Astrocyte (in vitro differentiated cells and primary cell): ENCODE data around the gene RYR2. TPM values are rescaled to one million over a fixed set of nuclear protein-coding genes. Genes with fewer than 3 reads are reported as not detected.

Source experiments
- DNase-seq: peaks from one replicate; pipeline ENCODE4 v3.0.0-alpha.2; 2010; ENCODE audit warnings: low read depth
- FAIRE-seq: peaks from 2 replicates; lab custom pipeline; 2011; peaks lifted over from hg19 to GRCh38; lab: Jason Lieb, UNC
- H2AFZ ChIP-seq: 2 replicates; pipeline ENCODE4 v1.6.0; 2012; ENCODE audit warnings: low read depth, low read length, inconsistent platforms
- H3K27ac ChIP-seq: 2 replicates; pipeline ENCODE4 v1.5.1; 2011; ENCODE audit warnings: low read depth, low read length, inconsistent platforms
- H3K27me3 ChIP-seq: 2 replicates; pipeline ENCODE4 v1.6.0; 2011; ENCODE audit warnings: low read length, inconsistent platforms; ENCODE audit not compliant: insufficient read depth
- H3K36me3 ChIP-seq: 2 replicates; pipeline ENCODE4 v1.5.1; 2011; ENCODE audit warnings: low read length, inconsistent platforms; ENCODE audit not compliant: insufficient read depth
- H3K4me1 ChIP-seq: 2 replicates; pipeline ENCODE4 v1.5.1; 2011; ENCODE audit warnings: low read length, inconsistent platforms; ENCODE audit not compliant: insufficient read depth
- H3K4me2 ChIP-seq: 2 replicates; pipeline ENCODE4 v1.6.0; 2012; ENCODE audit warnings: low read length, inconsistent platforms
- H3K4me3 ChIP-seq: 2 replicates; pipeline ENCODE4 v1.5.1; 2011; ENCODE audit warnings: low read depth, mild to moderate bottlenecking, low read length, inconsistent platforms; ENCODE audit not compliant: insufficient read depth
- H3K79me2 ChIP-seq: 2 replicates; pipeline ENCODE4 v1.6.0; 2012; ENCODE audit warnings: mild to moderate bottlenecking, low read length, inconsistent platforms; ENCODE audit not compliant: insufficient read depth
- H3K9ac ChIP-seq: 2 replicates; pipeline ENCODE4 v1.6.0; 2012; ENCODE audit warnings: mild to moderate bottlenecking, low read length, inconsistent platforms
- H3K9me3 ChIP-seq: 2 replicates; pipeline ENCODE4 v1.5.1; 2012; ENCODE audit warnings: low read depth, mild to moderate bottlenecking, low read length, inconsistent platforms; ENCODE audit not compliant: insufficient read depth
- H4K20me1 ChIP-seq: 2 replicates; pipeline ENCODE4 v1.6.0; 2012; ENCODE audit warnings: low read length, inconsistent platforms; ENCODE audit not compliant: insufficient read depth
- H3K27ac Mint-ChIP-seq: one replicate; pipeline ENCODE4 v1.8.0; 2021; ENCODE audit warnings: mild to moderate bottlenecking, mixed read lengths; ENCODE audit not compliant: unreplicated experiment
- H3K27me3 Mint-ChIP-seq: one replicate; pipeline ENCODE4 v1.8.0; 2021; ENCODE audit warnings: low read depth, mixed read lengths; ENCODE audit not compliant: unreplicated experiment
- H3K36me3 Mint-ChIP-seq: one replicate; pipeline ENCODE4 v1.8.0; 2021; ENCODE audit warnings: low read depth, mixed read lengths; ENCODE audit not compliant: unreplicated experiment
- H3K4me1 Mint-ChIP-seq: one replicate; pipeline ENCODE4 v1.8.0; 2021; ENCODE audit warnings: low read depth, mixed read lengths; ENCODE audit not compliant: unreplicated experiment
- H3K4me3 Mint-ChIP-seq: one replicate; pipeline ENCODE4 v1.8.0; 2021; ENCODE audit warnings: mild to moderate bottlenecking, moderate library complexity, mixed read lengths; ENCODE audit not compliant: unreplicated experiment
- H3K9me3 Mint-ChIP-seq: one replicate; pipeline ENCODE4 v1.8.0; 2021; ENCODE audit warnings: mild to moderate bottlenecking, mixed read lengths; ENCODE audit not compliant: unreplicated experiment
- EZH2 ChIP-seq: IDR thresholded peaks from 2 replicates; pipeline ENCODE4 v1.6.1; 2012; ENCODE audit warnings: mild to moderate bottlenecking, low read length, inconsistent platforms; ENCODE audit not compliant: insufficient read depth
- total RNA-seq: library from RNA; stranded (reverse); gene quantifications from 2 replicates; pipeline ENCODE4 v1.2.1, GENCODE V29; 2021
- TF ChIP-seq, protein P1 (sequence below): IDR thresholded peaks from 2 replicates; pipeline ENCODE4 v1.5.1; 2011; ENCODE audit warnings: low read depth, mild to moderate bottlenecking, inconsistent platforms, low read length, moderate library complexity; ENCODE audit not compliant: insufficient read depth

The RYR2 gene
- total RNA-seq, 1 donor from 2014 or later = 0.30 TPM

DNA sequence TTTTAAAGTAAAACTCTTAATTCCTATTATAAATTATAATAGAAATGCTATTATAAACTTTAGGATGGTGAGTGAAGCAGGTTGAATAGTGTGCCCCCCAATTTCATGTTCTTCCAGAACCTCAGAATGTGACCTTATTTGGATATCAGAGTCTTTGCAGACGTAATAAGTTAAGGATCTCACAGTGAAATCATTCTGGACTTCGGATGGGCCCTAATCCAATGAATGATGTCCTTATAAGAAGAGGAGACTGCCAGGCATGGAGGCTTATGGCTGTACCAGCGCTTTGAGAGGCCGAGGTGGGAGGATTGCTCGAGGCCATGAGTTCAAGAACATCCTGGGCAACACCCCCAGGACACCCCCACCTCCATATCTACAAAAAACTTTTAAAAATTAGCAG is 28.4 kb upstream of the RYR2 start:
- H3K4me2 ChIP-seq = no peak overlapping the region
- H3K27ac ChIP-seq = no peak overlapping the region
- no peaks in the 10 kb centered on the region for H4K20me1 ChIP-seq
- TF ChIP-seq EZH2 = no peak
- TF ChIP-seq, protein P1, sequence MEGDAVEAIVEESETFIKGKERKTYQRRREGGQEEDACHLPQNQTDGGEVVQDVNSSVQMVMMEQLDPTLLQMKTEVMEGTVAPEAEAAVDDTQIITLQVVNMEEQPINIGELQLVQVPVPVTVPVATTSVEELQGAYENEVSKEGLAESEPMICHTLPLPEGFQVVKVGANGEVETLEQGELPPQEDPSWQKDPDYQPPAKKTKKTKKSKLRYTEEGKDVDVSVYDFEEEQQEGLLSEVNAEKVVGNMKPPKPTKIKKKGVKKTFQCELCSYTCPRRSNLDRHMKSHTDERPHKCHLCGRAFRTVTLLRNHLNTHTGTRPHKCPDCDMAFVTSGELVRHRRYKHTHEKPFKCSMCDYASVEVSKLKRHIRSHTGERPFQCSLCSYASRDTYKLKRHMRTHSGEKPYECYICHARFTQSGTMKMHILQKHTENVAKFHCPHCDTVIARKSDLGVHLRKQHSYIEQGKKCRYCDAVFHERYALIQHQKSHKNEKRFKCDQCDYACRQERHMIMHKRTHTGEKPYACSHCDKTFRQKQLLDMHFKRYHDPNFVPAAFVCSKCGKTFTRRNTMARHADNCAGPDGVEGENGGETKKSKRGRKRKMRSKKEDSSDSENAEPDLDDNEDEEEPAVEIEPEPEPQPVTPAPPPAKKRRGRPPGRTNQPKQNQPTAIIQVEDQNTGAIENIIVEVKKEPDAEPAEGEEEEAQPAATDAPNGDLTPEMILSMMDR = no peak
- H3K79me2 ChIP-seq = no peaks in the 10 kb centered on the region
- H3K9me3 ChIP-seq = no peaks in the 10 kb centered on the region
- no peak for FAIRE-seq
- no peaks in the 10 kb centered on the region for H3K4me1 ChIP-seq
- no peak overlapping the region for H3K9ac ChIP-seq
- Mint-ChIP-seq H3K9me3 (no peaks in the 10 kb centered on the region), H3K4me3 (no peak overlapping the region), H3K27ac (no peak overlapping the region), H3K27me3 (peaks cover 2% of the 10 kb centered on the region), H3K4me1 (peaks cover 5% of the 10 kb centered on the region), H3K36me3 (no peaks in the 10 kb centered on the region)
- no peak overlapping the region for H2AFZ ChIP-seq
- no peak for DNase-seq
- no peaks in the 10 kb centered on the region for H3K36me3 ChIP-seq
- H3K27me3 ChIP-seq = no peaks in the 10 kb centered on the region
- H3K4me3 ChIP-seq = no peak overlapping the region

DNA sequence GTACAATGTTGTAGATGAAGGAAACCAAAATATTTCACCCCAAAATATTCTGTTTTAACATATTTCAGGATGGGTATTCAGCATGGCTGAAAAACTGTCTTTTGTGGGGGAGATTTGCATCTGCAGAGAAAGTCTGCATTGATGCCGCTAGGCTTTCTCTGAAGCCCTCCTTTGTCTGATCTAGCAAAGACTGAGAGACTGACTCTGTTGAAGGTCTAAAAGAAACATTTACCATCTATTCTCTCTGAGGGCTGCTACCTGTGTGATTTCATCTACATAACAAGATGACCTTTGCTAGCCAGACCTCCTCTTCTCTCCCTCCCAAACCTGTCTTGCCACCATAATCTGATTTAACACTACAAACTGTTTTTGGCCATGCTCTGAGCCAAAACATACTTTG is 25.4 kb upstream of the RYR2 start:
- Histone ChIP-seq H3K9me3 (no peaks in the 10 kb centered on the region), H3K36me3 (no peaks in the 10 kb centered on the region), H3K27ac (no peak overlapping the region), H4K20me1 (no peaks in the 10 kb centered on the region), H2AFZ (no peak overlapping the region), H3K79me2 (no peaks in the 10 kb centered on the region), H3K4me2 (no peak overlapping the region), H3K4me3 (no peak overlapping the region), H3K9ac (no peak overlapping the region), H3K27me3 (no peaks in the 10 kb centered on the region), H3K4me1 (no peaks in the 10 kb centered on the region)
- H3K4me3 Mint-ChIP-seq = no peak overlapping the region
- no peaks in the 10 kb centered on the region for H3K27me3 Mint-ChIP-seq
- H3K27ac Mint-ChIP-seq = no peak overlapping the region
- TF ChIP-seq, protein P1 = no peak
- TF ChIP-seq EZH2 = no peak
- H3K4me1 Mint-ChIP-seq = peaks cover 5% of the 10 kb centered on the region
- no peak for DNase-seq
- no peaks in the 10 kb centered on the region for H3K9me3 Mint-ChIP-seq
- no peak for FAIRE-seq
- no peaks in the 10 kb centered on the region for H3K36me3 Mint-ChIP-seq

DNA sequence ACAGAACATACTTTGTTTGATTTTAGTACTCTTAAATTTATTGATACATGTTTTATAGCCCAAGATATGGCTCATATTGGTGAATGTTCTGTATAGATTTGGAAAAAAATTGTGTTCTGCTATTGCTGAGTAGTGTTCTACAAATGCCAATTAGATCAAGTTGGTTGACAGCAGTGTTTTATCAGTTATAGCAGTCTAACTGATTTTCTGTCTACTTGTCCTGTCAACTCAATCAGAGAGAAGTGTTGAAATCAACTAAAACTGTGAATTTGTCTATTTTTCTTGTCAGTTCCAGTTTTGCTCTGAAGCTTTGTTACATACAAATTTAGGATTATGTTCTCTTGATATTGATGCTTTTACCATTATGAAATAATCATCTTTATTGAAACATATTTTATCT is 23.1 kb upstream of the RYR2 start:
- Histone ChIP-seq H2AFZ (no peak overlapping the region), H3K4me2 (no peak overlapping the region), H3K79me2 (no peaks in the 10 kb centered on the region), H3K27me3 (no peaks in the 10 kb centered on the region), H3K4me1 (no peaks in the 10 kb centered on the region), H3K4me3 (no peak overlapping the region), H3K9me3 (no peaks in the 10 kb centered on the region), H3K27ac (no peak overlapping the region), H3K9ac (no peak overlapping the region), H4K20me1 (no peaks in the 10 kb centered on the region), H3K36me3 (no peaks in the 10 kb centered on the region)
- Mint-ChIP-seq H3K27ac (no peak overlapping the region), H3K4me1 (no peaks in the 10 kb centered on the region), H3K4me3 (no peak overlapping the region), H3K36me3 (no peaks in the 10 kb centered on the region), H3K27me3 (no peaks in the 10 kb centered on the region), H3K9me3 (no peaks in the 10 kb centered on the region)
- DNase-seq (no peak), FAIRE-seq (no peak)
- TF ChIP-seq, protein P1 = no peak
- no peak for TF ChIP-seq EZH2
